H1 (cell line): ENCODE results near the gene RGS21. TPM values are rescaled to one million over a fixed set of nuclear protein-coding genes. Genes with fewer than 3 reads are reported as not detected.

ENCODE experiments used
- BRCA1 ChIP-seq: IDR thresholded peaks from 2 replicates; pipeline ENCODE4 v1.6.1; 2012; ENCODE audit warnings: low read depth, low read length, improper control_type of control experiment
- RXRA ChIP-seq: IDR thresholded peaks from 2 replicates; pipeline ENCODE4 v1.6.1; 2011; ENCODE audit warnings: low read depth, mild to moderate bottlenecking, low read length, moderate library complexity; ENCODE audit not compliant: insufficient read depth
- polyA plus RNA-seq, 7 experiments: library from polyadenylated mRNA; depleted of rRNA in 3 of 7; stranded (reverse) in 5 of 7; unstranded in 2 of 7; fragments of >200 nt in 5 of 7; fragments of 200-250 nt in 2 of 7; gene quantifications; 1 replicate in 5 of 7; 2 replicates in 1 of 7; 4 replicates in 1 of 7; pipeline versions ENCODE4 v1.2.1 to v1.2.3, GENCODE V29; 2011 to 2013; ENCODE audit warnings: missing spikeins in 2 of 7, mixed read lengths in 2 of 7
- total RNA-seq: library from RNA; stranded (reverse); fragmentation: NEBNext Ultra II Directional; extraction: Animal tissue kit (Norgen Biotek cat#: 25700); gene quantifications from 2 replicates; pipeline ENCODE4 v1.2.1, GENCODE V29; 2021
- TF ChIP-seq, protein P1 (sequence below): IDR thresholded peaks from 2 replicates; pipeline ENCODE4 v1.6.1; 2012; ENCODE audit warnings: low read length, inconsistent platforms

The RGS21 gene
- total and polyA plus RNA-seq, 2 of the 8 experiments (the other 6 are each of a cell fraction or from before 2014, with no cell fraction given) = not detected

DNA sequence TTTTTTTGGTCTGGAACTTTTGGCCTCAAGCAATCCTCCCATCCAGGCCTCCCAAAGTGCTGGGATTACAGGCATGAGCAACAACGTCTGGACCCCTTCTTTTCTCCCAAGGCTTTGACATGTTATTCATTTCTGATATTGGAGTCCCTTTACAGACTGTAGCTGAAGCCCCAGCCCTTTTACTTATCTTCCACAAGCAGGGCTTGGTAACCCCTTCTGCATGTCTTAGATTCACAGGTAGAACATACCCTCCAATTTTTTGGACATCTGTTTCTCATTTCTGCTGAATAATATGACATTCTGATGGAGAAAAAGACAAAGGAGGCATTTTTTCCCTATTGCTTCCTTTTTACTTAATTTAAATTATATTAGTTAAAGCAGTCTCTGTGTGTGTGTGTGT, 39.2 kb upstream of the RGS21 start (continued):
- TF ChIP-seq RXRA = no peak
- TF ChIP-seq, protein P1, sequence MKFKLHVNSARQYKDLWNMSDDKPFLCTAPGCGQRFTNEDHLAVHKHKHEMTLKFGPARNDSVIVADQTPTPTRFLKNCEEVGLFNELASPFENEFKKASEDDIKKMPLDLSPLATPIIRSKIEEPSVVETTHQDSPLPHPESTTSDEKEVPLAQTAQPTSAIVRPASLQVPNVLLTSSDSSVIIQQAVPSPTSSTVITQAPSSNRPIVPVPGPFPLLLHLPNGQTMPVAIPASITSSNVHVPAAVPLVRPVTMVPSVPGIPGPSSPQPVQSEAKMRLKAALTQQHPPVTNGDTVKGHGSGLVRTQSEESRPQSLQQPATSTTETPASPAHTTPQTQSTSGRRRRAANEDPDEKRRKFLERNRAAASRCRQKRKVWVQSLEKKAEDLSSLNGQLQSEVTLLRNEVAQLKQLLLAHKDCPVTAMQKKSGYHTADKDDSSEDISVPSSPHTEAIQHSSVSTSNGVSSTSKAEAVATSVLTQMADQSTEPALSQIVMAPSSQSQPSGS = no peak
- no peak for TF ChIP-seq BRCA1
